Measurements from ENCODE around the gene TIAM2. TPM values are rescaled to one million over a fixed set of nuclear protein-coding genes. Genes with fewer than 3 reads are reported as not detected.
A peak's percentile ranks its signal among the peaks of the same experiment; 100 is the strongest.
"Not testable (repeated sequence)": the region's sequence is repeated elsewhere in the genome, so short reads cannot be mapped to it uniquely, and the experiment has no call there.

Gene TIAM2
- total RNA-seq, 4 donors from 2014 or later = 4.8 to 11.4 (median 6.7) TPM

- Histone ChIP-seq H3K4me3 (no peak overlapping the region), H3K27me3 (no peaks in the 10 kb centered on the region), H3K9me3 (no peaks in the 10 kb centered on the region), H3K4me1 (peaks cover 12% of the 10 kb centered on the region), H3K36me3 (no peaks in the 10 kb centered on the region), H3K27ac (no peak overlapping the region)
- TF ChIP-seq EP300 (IDR thresholded peaks at IDR 0.05) = no peak
- no peak for TF ChIP-seq POLR2A (IDR thresholded peaks at IDR 0.05)
- TF ChIP-seq CTCF (IDR thresholded peaks at IDR 0.05) = no peak
- TF ChIP-seq POLR2AphosphoS5 (IDR thresholded peaks at IDR 0.05) = no peak
- DNase-seq (ENCODE audit: low spot score in 2 of 2) = no peak
- WGBS = 91% methylated on average over 4 of the region's 4 CpGs
Observed at GRCh38 chr6:155227046-155227445, 231.9 kb downstream of the TIAM2 start.

- H3K9me3 ChIP-seq = no peaks in the 10 kb centered on the region
- peak overlapping the region; percentile 5 for H3K4me3 ChIP-seq
- H3K27me3 ChIP-seq = no peaks in the 10 kb centered on the region
- H3K27ac ChIP-seq = no peak overlapping the region
- TF ChIP-seq POLR2AphosphoS5 (IDR thresholded peaks at IDR 0.05) = no peak
- TF ChIP-seq EP300 (IDR thresholded peaks at IDR 0.05) = no peak
- TF ChIP-seq POLR2A (IDR thresholded peaks at IDR 0.05) = no peak
- no peak for TF ChIP-seq CTCF (IDR thresholded peaks at IDR 0.05)
- no peaks in the 10 kb centered on the region for H3K36me3 ChIP-seq
- DNase-seq (ENCODE audit: low spot score in 2 of 2) = no peak
- 48% methylated on average over 13 of the region's 13 CpGs for WGBS
- H3K4me1 ChIP-seq = peaks cover 12% of the 10 kb centered on the region
Observed at GRCh38 chr6:155228546-155229166, 233.5 kb downstream of the TIAM2 start.

GRCh38 chr6:155230975-155231374 is 235.9 kb downstream of the TIAM2 start:
- H3K27ac ChIP-seq; H3K36me3 ChIP-seq; DNase-seq (ENCODE audit: low spot score in 2 of 2); H3K4me3 ChIP-seq; H3K9me3 ChIP-seq; H3K27me3 ChIP-seq: not testable (repeated sequence)
- 74% methylated on average over 4 of the region's 4 CpGs for WGBS
- peaks cover 12% of the 10 kb centered on the region for H3K4me1 ChIP-seq

- DNase-seq (ENCODE audit: low spot score in 2 of 2) = no peak
- 85% methylated on average over 6 of the region's 6 CpGs for WGBS
- Histone ChIP-seq H3K9me3 (no peaks in the 10 kb centered on the region), H3K4me1 (peaks cover 9% of the 10 kb centered on the region), H3K27me3 (no peaks in the 10 kb centered on the region), H3K4me3 (no peak overlapping the region), H3K36me3 (no peaks in the 10 kb centered on the region), H3K27ac (no peak overlapping the region)
- TF ChIP-seq POLR2AphosphoS5 (IDR thresholded peaks at IDR 0.05) (no peak), CTCF (IDR thresholded peaks at IDR 0.05) (no peak), EP300 (IDR thresholded peaks at IDR 0.05) (no peak), POLR2A (IDR thresholded peaks at IDR 0.05) (no peak)
Observed at GRCh38 chr6:155232848-155233247, 237.7 kb downstream of the TIAM2 start.

- H3K27ac ChIP-seq = no peak overlapping the region
- no peak overlapping the region for H3K4me3 ChIP-seq
- 95% methylated on average over 4 of the region's 4 CpGs for WGBS
- no peaks in the 10 kb centered on the region for H3K27me3 ChIP-seq
- no peaks in the 10 kb centered on the region for H3K36me3 ChIP-seq
- no peak for DNase-seq (ENCODE audit: low spot score in 2 of 2)
- TF ChIP-seq POLR2A (IDR thresholded peaks at IDR 0.05) (no peak), POLR2AphosphoS5 (IDR thresholded peaks at IDR 0.05) (no peak), EP300 (IDR thresholded peaks at IDR 0.05) (no peak), CTCF (IDR thresholded peaks at IDR 0.05) (no peak)
- no peaks in the 10 kb centered on the region for H3K9me3 ChIP-seq
- H3K4me1 ChIP-seq = no peaks in the 10 kb centered on the region
Observed at GRCh38 chr6:155234167-155234566, 239.1 kb downstream of the TIAM2 start.

GRCh38 chr6:155234687-155235086 is 239.6 kb downstream of the TIAM2 start:
- H3K27me3 ChIP-seq = no peaks in the 10 kb centered on the region
- H3K36me3 ChIP-seq = no peaks in the 10 kb centered on the region
- H3K27ac ChIP-seq = no peak overlapping the region
- no peak overlapping the region for H3K4me3 ChIP-seq
- no peak for TF ChIP-seq CTCF (IDR thresholded peaks at IDR 0.05)
- TF ChIP-seq POLR2AphosphoS5 (IDR thresholded peaks at IDR 0.05) = no peak
- no peak for TF ChIP-seq POLR2A (IDR thresholded peaks at IDR 0.05)
- no peak for TF ChIP-seq EP300 (IDR thresholded peaks at IDR 0.05)
- H3K9me3 ChIP-seq = no peaks in the 10 kb centered on the region
- no peaks in the 10 kb centered on the region for H3K4me1 ChIP-seq
- DNase-seq (ENCODE audit: low spot score in 2 of 2) = no peak
- 85% methylated on average over 4 of the region's 4 CpGs for WGBS
